T47D (cell line): ENCODE results near the gene SHC4.
A peak's percentile ranks its signal among the peaks of the same experiment; 100 is the strongest.
"Not testable (repeated sequence)": the region's sequence is repeated elsewhere in the genome, so short reads cannot be mapped to it uniquely, and the experiment has no call there.

Experiments
- DNase-seq, 2 experiments: peaks; one replicate each; pipeline versions ENCODE4 v3.0.0 to v3.0.0-alpha.2; 2011 to 2012; ENCODE audit warnings: low read depth in 1 of 2, low spot score in 1 of 2
- JUND ChIP-seq: IDR thresholded peaks from 2 replicates; pipeline ENCODE4 v1.6.1; 2012; ENCODE audit warnings: low read depth
- in situ Hi-C: cut with HindIII; loops from 2 replicates; pipeline ENCODE4 v1.10.0; 2016; ENCODE audit warnings: low sequenced_read_pairs, low pct_unique_long_range_greater_than_20kb

SHC4 gene

DNA sequence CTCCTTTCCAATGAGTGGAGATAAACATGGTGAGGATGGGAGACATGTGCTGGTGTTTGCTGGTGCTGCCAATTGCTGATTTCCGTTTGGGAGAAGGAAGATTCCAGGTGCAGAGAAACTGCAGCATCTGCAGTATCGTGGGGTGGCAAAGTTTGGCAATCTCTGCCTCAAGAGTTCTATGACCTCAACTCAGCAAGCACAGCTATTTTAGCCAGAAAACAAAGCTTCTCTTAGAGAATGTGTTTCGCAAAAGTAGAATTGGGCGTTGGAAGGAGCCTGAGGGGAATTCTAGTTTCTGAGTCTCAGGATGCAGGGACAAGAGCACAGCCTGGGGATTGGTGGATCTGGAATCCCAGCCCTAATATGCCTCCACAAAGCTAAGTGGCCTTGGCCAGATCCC, 18.2 kb upstream of the SHC4 start:
- no peak for TF ChIP-seq JUND
- no peak for DNase-seq
- in situ Hi-C loops: no loop called here

DNA sequence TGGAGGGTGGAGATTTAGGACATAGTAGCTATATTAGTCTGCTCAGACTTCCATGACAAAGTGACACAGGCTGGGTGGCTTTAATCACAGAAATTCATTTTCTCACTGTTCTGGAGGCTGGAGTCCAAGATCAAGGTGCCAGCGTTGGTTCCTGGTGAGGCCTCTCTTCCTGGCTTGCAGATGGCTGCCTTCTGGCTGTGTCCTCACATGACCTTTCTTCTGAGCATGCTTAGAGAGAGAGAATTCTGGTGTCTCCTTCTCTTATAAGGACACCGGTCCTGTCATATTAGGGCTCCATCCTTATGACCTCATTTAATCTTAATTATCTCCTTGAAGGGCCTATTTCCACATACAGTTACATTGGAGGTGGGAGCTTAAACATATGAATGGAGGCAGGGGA, 14.9 kb upstream of the SHC4 start:
- TF ChIP-seq JUND: no peak
- in situ Hi-C loops: no loop called here
- peak in 1 of 2 experiments; percentile 11 for DNase-seq

DNA sequence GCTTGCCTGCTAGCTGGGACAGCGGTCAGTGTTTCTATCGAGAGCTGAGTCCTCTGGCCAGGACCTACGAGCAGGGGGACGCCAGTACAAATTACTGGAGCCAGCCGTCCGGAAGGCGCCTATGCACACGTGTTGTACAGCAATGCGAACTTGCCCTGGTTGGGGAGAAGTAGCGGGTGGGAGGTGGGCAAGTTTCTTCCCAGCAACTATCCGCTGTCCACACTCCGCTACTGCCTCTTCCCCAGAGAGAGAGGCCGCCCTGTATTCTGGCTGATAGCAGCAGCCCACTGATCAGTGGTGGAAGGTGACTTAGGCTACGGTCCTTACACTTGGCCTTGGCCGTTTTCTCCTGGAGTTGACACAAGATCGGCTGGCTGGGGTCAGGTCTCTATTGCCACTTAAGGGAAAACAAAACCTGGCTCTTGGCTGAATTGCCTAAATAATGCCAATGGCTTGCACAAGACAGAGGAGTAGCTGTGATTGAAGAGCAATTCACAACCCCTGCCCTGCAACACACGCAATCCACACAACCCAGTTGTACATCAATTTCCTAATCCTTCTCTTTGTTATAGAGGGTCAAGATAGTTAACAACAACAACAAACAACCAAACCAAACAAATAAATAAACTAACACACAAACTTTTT, 12.8 kb upstream of the SHC4 start:
- in situ Hi-C loops: no loop called here
- TF ChIP-seq JUND: no peak
- DNase-seq: no peak

DNA sequence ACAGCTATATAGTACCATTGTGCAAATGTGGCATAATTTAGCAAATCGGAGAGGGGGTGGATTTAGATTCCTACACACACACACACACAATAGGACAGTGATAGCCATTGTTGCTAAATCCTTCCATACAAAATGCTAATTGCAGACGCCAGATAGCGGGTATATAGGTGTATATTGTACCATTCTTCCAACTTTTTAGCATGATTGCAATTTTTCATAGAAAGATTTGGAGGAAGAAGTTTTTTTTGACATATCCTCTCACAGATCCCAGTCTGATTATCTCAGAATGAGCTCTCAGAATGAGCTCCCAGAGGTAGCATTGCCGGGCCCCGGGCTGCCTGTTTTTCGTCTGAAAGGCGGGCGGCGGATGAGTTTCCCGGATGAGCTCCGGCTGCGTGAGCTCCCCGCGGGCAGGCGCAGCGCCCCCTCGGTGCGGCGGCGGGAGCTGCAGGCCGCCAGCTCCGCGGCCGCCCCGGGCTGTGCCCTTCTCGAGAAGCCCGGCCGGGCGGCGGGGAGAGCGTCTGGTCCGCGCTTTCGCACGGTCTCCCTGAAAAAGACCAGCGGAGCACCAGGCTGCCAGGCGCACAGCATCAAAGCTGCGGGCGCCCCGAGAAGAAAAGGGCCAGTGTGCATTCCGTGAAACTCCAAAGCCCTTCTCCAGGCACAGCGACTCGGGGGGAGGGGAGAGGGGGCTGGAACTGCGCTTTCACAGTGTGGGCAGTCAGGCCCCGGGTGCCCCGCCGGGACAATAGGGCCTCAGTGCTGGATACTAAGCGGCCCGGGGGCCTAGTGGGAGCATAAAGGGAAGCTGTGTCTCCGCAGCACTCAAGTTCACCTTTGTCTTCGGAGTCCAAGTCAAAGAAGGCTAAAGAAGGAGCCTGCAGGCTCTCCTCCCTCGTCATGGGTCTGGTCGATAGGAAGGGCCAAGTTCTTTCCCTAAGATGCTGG, 12.0 kb upstream of the SHC4 start:
- in situ Hi-C loops: no loop called here
- TF ChIP-seq JUND: no peak
- DNase-seq: peak; percentile 60 to 85

DNA sequence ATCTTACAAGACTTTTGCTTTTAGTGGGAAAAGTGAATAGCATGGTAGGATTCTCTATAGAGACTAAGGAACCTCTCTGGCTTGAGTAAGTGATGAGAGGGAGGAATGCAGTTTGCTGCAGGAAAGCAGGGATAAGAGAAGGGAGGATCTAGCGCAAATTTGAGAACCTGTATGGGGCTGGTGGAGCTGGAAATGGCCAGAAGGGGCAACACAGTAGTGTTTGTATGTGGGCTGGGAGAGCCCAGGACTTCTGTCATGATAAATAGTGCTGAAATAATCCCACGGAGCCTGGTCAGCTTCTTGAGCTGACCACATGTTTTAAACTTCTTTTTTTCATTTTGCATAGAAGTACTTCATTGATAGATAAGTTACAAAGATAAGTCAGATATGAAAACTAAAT, 11.2 kb upstream of the SHC4 start:
- in situ Hi-C loops: no loop called here
- no peak for DNase-seq
- no peak for TF ChIP-seq JUND

DNA sequence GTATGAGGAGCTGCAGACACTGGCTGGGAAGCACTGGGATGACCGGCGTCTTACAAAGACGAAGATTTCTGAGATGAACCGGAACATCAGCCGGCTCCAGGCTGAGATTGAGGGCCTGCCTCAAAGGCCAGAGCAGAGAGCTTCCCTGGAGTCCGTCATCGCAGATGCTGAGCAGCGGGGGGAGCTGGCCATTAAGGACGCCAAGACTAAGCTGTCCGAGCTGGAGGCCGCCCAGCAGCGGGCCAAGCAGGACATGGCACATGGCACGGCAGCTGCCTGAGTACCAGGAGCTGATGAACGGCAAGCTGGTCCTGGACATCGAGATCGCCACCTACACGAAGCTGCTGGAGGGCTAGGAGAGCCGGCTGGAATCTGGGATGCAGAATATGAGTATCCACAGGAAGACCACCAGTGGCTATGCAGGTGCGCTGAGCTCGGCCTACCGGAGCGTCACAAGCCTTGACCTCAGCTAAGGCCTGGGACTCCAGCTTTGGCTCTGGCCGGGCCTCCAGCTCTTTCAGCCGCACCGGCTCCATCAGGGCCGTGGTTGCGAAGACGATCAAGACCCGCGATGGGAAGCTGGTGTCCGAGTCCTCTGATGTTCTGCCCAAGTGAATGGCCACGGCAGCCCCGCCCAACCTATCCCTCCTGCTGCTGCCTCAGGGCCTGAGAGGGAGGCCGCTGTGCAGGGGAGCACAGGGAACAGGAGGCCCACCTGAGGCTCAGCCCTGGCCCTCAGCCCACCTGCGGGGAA, 9.2 kb upstream of the SHC4 start:
- TF ChIP-seq JUND: no peak
- in situ Hi-C loops: no loop called here
- no peak for DNase-seq

DNA sequence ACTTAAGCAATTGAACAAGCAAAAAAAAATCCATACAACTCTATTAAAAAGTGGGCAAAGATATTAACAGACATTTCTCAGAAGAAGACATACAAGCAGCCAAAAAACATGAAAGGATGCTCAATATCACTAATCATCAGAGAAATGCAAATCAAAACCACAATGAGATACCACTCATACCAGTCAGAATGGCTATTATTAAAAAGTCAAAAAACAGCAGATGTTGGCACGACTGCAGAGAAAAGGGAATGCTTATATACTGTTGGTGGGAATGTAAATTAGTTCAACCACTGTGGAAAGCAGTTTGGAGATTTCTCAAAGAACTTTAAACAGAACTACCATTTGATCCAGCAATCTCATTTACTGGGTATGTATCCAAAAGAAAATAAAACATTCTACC, 7.2 kb upstream of the SHC4 start:
- in situ Hi-C loops, DNase-seq: not testable (repeated sequence)

DNA sequence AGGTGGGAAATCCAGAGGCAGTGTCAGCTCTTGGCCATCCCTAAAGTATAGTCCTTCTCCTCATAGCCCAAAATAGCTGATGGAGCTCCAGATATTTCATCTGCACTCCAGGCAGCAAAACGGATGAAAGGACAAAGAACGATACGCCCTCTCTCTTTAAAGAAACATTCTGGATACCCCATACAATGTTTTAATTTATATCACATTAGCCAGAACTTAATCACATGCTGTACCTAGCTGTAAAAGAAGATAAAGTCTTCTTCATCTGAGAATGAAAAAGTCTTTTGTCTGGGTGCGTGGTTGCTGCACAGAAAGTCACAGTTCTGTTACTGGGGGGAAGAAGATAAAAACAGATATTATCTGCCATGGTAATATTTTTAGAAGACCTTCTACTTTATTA, 4.3 kb upstream of the SHC4 start:
- DNase-seq: no peak
- TF ChIP-seq JUND: no peak
- in situ Hi-C loops: no loop called here

DNA sequence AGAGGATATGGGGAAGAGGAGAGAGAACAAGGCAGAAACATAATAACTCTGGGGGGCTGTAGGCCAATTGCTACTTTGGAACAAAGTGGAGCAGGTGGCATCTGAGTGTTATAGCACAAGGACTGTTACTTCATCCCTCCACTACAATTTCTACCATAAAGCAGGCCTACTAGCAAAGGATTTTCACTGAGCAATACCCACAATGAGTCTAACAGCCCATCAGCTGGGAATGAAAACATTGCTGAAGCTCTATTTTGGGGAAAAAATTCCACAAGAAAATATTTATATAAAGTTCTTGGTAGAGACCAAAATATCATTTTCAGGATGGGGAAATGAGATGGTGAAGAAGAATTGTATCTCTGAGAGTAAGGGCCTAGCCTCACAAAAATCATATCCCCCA, 3.6 kb upstream of the SHC4 start:
- no peak for TF ChIP-seq JUND
- in situ Hi-C loops: no loop called here
- no peak for DNase-seq

DNA sequence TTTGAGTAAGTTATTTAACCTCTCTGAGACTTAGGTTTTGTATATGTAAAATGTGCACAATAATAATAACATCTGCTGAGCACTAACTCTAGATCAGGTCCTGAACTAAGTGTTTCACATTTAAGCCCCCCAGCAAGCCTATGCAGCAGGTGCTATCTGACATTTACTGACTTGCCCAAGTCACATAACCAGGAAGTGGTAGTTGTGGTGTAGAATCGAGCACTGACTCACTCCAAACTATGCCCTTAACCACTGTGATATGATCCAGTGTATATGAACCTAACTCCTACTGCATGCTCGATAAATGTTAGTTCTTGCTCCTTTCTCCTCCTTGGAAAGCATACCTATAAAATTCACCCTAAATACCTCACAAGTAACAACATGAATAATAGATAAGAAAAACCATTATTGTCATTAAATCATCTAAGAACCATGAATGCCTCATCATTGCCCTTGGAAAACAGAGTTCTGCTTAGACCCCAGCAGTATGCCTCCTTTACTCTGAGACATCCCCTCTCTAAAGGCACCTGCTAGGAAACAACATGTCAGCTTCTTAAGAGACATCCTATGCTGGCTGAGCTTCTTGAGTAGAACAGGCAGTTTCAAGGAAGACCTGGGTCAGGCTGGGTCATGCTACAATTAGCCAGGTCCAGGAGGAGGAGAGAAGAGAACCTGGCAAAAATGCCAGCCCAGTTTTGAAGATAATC, 3.0 kb upstream of the SHC4 start:
- no peak for TF ChIP-seq JUND
- no peak for DNase-seq
- in situ Hi-C loops: no loop called here

DNA sequence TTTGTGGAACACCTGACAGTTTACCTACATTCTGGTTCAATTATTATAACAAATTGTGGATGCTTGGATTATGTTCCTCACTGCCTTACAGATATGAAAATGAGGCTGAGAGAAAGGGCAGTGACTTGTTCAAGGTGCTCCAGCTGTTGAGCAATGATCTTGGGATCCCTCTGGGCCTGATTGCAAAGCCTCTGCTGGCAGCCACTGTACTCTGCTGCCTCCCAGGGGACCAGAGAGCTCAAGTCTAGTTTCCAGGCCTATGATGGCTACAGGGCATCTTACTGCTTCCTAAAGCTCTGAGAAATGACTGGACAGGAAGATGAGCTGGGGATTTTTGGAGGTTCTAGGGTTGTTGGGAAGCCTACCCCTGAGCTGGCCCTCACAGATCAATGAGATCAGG, 2.3 kb upstream of the SHC4 start:
- peak in 1 of 2 experiments; percentile 54 for DNase-seq
- no peak for TF ChIP-seq JUND

DNA sequence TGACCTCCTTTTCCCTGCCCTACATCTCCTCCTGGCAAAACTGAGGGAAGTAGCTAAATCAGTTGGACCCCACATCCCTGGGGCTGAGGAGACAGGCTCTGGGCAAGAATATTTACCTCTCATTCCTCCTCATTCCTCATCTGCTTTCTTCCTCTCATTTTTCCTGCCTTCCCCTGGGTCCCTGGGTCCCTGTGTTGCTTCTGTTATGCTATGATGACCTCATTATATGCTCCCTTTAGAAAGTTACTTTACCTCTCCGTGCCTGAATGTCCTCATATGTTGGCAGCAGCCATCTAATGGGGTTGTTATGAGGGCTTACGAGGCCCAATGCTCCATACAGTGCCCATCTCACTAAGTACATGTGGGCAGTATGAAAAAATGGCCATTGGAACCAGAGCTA, 1.2 kb upstream of the SHC4 start:
- in situ Hi-C loops: no loop called here
- TF ChIP-seq JUND: no peak
- DNase-seq: no peak

More for the DNA sequence above, 2.3 kb upstream of the SHC4 start:
- in situ Hi-C loops: no loop called here
